ENCODE measurements around the gene KIF26B. TPM values are rescaled to one million over a fixed set of nuclear protein-coding genes. Genes with fewer than 3 reads are reported as not detected.
A peak's percentile ranks its signal among the peaks of the same experiment; 100 is the strongest.

The KIF26B gene
- total and polyA plus RNA-seq, 2 experiments from 2014 or later: 0.03 to 0.76 TPM

DNA sequence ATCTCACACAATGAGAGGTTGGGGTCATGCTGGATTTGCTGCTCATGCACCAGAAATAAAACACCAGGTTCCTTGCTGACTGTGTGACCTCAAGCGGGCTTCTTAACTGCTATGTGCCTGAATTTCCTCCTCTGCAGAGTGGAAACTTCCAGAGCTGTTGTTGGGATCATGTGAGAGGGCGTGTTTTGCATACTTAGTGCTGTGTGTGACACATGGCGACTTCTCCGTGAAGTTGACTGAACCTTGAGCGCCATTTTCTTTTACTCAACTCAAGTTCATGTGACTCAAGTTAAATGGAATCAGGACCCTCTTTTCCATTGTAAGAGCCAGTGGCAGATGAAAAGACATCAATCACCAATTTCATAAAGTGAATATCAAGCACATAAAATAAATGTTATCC is 224.0 kb downstream of the KIF26B start:
- Mint-ChIP-seq H3K9me3 (no peaks in the 10 kb centered on the region), H3K4me1 (peaks cover 32% of the 10 kb centered on the region), H3K36me3 (ENCODE audit: low read depth) (no peaks in the 10 kb centered on the region), H3K27me3 (ENCODE audit: insufficient read depth, low read depth, poor library complexity) (peaks cover 7% of the 10 kb centered on the region), H3K27ac (peak overlapping the region; percentile 49; the same call in 1 of the 2 replicates), H3K4me3 (no peak overlapping the region)
- ATAC-seq: peak; percentile 25
- Histone ChIP-seq H2AFZ (no peak overlapping the region), H3K9me2 (ENCODE audit: insufficient read depth) (no peaks in the 10 kb centered on the region), H3K4me1 (ENCODE audit: insufficient read depth) (peaks cover 15% of the 10 kb centered on the region), H3K36me3 (ENCODE audit: insufficient read depth) (no peaks in the 10 kb centered on the region), H3K27me3 (ENCODE audit: insufficient read depth) (no peaks in the 10 kb centered on the region), H3K4me2 (no peak overlapping the region), H3K4me3 (no peak overlapping the region), H3K79me2 (replicated peaks; ENCODE audit: insufficient read depth) (no peaks in the 10 kb centered on the region), H3F3A (replicated peaks; ENCODE audit: low read depth) (no peaks in the 10 kb centered on the region; the same call in 1 of the 2 replicates), H4K20me1 (replicated peaks; ENCODE audit: insufficient read depth) (no peaks in the 10 kb centered on the region), H3K27ac (ENCODE audit: low read depth) (no peak overlapping the region)
- peak; percentile 57 for DNase-seq (ENCODE audit: low spot score)
- TF ChIP-seq NANOG (IDR thresholded peaks at IDR 0.05; ENCODE audit: borderline replicate concordance) (no peak; the same call in 1 of the 2 replicates), STAT1 (IDR thresholded peaks at IDR 0.05; ENCODE audit: unreplicated experiment) (no peak), JUNB (IDR thresholded peaks at IDR 0.05; ENCODE audit: unreplicated experiment) (no peak), POLR2AphosphoS5 (IDR thresholded peaks at IDR 0.05; ENCODE audit: low read depth) (no peak), EZH2 (IDR thresholded peaks at IDR 0.05; ENCODE audit: low read depth, unreplicated experiment) (no peak), CREB1 (CRISPR knock-in tag; IDR thresholded peaks at IDR 0.05; ENCODE audit: low read depth) (no peak), ZNF331 (CRISPR knock-in tag; IDR thresholded peaks at IDR 0.05; ENCODE audit: low read depth) (no peak), ZNF114 (CRISPR knock-in tag; IDR thresholded peaks at IDR 0.05) (no peak), EZH2phosphoT487 (IDR thresholded peaks at IDR 0.05; ENCODE audit: unreplicated experiment) (no peak), CTCF (conservative IDR thresholded peaks at IDR 0.05; ENCODE audit: low read depth in 2 of 2) (no peak)
- TF ChIP-seq, protein P1, sequence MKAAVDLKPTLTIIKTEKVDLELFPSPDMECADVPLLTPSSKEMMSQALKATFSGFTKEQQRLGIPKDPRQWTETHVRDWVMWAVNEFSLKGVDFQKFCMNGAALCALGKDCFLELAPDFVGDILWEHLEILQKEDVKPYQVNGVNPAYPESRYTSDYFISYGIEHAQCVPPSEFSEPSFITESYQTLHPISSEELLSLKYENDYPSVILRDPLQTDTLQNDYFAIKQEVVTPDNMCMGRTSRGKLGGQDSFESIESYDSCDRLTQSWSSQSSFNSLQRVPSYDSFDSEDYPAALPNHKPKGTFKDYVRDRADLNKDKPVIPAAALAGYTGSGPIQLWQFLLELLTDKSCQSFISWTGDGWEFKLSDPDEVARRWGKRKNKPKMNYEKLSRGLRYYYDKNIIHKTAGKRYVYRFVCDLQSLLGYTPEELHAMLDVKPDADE (IDR thresholded peaks at IDR 0.05): no peak
- TF ChIP-seq, protein P2, sequence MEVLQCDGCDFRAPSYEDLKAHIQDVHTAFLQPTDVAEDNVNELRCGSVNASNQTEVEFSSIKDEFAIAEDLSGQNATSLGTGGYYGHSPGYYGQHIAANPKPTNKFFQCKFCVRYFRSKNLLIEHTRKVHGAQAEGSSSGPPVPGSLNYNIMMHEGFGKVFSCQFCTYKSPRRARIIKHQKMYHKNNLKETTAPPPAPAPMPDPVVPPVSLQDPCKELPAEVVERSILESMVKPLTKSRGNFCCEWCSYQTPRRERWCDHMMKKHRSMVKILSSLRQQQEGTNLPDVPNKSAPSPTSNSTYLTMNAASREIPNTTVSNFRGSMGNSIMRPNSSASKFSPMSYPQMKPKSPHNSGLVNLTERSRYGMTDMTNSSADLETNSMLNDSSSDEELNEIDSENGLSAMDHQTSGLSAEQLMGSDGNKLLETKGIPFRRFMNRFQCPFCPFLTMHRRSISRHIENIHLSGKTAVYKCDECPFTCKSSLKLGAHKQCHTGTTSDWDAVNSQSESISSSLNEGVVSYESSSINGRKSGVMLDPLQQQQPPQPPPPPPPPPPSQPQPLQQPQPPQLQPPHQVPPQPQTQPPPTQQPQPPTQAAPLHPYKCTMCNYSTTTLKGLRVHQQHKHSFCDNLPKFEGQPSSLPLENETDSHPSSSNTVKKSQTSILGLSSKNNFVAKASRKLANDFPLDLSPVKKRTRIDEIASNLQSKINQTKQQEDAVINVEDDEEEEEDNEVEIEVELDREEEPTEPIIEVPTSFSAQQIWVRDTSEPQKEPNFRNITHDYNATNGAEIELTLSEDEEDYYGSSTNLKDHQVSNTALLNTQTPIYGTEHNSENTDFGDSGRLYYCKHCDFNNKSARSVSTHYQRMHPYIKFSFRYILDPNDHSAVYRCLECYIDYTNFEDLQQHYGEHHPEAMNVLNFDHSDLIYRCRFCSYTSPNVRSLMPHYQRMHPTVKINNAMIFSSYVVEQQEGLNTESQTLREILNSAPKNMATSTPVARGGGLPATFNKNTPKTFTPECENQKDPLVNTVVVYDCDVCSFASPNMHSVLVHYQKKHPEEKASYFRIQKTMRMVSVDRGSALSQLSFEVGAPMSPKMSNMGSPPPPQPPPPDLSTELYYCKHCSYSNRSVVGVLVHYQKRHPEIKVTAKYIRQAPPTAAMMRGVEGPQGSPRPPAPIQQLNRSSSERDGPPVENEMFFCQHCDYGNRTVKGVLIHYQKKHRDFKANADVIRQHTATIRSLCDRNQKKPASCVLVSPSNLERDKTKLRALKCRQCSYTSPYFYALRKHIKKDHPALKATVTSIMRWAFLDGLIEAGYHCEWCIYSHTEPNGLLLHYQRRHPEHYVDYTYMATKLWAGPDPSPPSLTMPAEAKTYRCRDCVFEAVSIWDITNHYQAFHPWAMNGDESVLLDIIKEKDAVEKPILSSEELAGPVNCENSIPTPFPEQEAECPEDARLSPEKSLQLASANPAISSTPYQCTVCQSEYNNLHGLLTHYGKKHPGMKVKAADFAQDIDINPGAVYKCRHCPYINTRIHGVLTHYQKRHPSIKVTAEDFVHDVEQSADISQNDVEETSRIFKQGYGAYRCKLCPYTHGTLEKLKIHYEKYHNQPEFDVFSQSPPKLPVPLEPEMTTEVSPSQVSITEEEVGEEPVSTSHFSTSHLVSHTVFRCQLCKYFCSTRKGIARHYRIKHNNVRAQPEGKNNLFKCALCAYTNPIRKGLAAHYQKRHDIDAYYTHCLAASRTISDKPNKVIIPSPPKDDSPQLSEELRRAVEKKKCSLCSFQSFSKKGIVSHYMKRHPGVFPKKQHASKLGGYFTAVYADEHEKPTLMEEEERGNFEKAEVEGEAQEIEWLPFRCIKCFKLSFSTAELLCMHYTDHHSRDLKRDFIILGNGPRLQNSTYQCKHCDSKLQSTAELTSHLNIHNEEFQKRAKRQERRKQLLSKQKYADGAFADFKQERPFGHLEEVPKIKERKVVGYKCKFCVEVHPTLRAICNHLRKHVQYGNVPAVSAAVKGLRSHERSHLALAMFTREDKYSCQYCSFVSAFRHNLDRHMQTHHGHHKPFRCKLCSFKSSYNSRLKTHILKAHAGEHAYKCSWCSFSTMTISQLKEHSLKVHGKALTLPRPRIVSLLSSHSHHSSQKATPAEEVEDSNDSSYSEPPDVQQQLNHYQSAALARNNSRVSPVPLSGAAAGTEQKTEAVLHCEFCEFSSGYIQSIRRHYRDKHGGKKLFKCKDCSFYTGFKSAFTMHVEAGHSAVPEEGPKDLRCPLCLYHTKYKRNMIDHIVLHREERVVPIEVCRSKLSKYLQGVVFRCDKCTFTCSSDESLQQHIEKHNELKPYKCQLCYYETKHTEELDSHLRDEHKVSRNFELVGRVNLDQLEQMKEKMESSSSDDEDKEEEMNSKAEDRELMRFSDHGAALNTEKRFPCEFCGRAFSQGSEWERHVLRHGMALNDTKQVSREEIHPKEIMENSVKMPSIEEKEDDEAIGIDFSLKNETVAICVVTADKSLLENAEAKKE (CRISPR knock-in tag; IDR thresholded peaks at IDR 0.05): no peak
- TF ChIP-seq, protein P3, sequence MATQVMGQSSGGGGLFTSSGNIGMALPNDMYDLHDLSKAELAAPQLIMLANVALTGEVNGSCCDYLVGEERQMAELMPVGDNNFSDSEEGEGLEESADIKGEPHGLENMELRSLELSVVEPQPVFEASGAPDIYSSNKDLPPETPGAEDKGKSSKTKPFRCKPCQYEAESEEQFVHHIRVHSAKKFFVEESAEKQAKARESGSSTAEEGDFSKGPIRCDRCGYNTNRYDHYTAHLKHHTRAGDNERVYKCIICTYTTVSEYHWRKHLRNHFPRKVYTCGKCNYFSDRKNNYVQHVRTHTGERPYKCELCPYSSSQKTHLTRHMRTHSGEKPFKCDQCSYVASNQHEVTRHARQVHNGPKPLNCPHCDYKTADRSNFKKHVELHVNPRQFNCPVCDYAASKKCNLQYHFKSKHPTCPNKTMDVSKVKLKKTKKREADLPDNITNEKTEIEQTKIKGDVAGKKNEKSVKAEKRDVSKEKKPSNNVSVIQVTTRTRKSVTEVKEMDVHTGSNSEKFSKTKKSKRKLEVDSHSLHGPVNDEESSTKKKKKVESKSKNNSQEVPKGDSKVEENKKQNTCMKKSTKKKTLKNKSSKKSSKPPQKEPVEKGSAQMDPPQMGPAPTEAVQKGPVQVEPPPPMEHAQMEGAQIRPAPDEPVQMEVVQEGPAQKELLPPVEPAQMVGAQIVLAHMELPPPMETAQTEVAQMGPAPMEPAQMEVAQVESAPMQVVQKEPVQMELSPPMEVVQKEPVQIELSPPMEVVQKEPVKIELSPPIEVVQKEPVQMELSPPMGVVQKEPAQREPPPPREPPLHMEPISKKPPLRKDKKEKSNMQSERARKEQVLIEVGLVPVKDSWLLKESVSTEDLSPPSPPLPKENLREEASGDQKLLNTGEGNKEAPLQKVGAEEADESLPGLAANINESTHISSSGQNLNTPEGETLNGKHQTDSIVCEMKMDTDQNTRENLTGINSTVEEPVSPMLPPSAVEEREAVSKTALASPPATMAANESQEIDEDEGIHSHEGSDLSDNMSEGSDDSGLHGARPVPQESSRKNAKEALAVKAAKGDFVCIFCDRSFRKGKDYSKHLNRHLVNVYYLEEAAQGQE (IDR thresholded peaks at IDR 0.05; ENCODE audit: unreplicated experiment): no peak
